Astrocyte (in vitro differentiated cells and primary cell): ENCODE data around the gene C1orf210.

ENCODE experiments used
- EZH2 ChIP-seq: IDR thresholded peaks from 2 replicates; pipeline ENCODE4 v1.6.1; 2012; ENCODE audit warnings: mild to moderate bottlenecking, low read length, inconsistent platforms; ENCODE audit not compliant: insufficient read depth
- TF ChIP-seq, protein P1 (sequence below): IDR thresholded peaks from 2 replicates; pipeline ENCODE4 v1.5.1; 2011; ENCODE audit warnings: low read depth, mild to moderate bottlenecking, inconsistent platforms, low read length, moderate library complexity; ENCODE audit not compliant: insufficient read depth

DNA sequence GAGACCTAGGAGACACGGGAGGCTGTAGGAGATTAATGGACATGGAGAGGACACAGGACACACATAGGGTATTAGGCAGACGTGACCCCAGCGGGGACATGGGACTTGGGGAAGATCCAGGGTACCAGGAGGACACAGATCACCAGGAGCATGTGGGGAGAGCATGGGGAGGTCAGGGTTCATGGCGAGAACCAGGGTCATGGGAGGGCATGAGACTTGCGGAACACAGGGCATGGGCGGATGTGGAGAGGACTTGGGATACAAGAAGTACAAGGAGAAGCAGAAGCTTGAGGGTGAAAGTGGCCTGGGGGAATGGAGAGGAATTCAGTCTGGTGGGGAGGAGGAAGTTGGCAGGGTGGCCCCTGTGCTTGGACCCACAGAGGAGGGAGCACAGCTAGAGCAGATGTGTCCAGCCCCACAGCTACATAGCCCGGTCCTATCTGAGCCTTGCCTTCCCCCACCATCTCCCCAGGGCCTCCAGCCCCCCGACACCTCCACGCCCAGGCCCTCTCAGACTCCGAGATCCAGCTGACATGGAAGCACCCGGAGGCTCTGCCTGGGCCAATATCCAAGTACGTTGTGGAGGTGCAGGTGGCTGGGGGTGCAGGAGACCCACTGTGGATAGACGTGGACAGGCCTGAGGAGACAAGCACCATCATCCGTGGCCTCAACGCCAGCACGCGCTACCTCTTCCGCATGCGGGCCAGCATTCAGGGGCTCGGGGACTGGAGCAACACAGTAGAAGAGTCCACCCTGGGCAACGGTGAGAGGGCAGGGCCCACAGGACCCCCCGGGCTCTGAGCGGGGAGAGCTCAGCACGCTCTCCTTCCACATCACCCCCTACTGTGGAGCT is 27.5 kb upstream of the C1orf210 start:
- TF ChIP-seq, protein P1, sequence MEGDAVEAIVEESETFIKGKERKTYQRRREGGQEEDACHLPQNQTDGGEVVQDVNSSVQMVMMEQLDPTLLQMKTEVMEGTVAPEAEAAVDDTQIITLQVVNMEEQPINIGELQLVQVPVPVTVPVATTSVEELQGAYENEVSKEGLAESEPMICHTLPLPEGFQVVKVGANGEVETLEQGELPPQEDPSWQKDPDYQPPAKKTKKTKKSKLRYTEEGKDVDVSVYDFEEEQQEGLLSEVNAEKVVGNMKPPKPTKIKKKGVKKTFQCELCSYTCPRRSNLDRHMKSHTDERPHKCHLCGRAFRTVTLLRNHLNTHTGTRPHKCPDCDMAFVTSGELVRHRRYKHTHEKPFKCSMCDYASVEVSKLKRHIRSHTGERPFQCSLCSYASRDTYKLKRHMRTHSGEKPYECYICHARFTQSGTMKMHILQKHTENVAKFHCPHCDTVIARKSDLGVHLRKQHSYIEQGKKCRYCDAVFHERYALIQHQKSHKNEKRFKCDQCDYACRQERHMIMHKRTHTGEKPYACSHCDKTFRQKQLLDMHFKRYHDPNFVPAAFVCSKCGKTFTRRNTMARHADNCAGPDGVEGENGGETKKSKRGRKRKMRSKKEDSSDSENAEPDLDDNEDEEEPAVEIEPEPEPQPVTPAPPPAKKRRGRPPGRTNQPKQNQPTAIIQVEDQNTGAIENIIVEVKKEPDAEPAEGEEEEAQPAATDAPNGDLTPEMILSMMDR = no peak
- TF ChIP-seq EZH2 = no peak
